Uterine smooth muscle cell (primary cell): ENCODE results near the gene CLDN14. TPM values are rescaled to one million over a fixed set of nuclear protein-coding genes. Genes with fewer than 3 reads are reported as not detected.

Source experiments
- total RNA-seq: library from RNA; depleted of rRNA; stranded (reverse); fragments of >200 nt; gene quantifications from 2 replicates; pipeline ENCODE4 v1.2.3, GENCODE V29; 2014

The CLDN14 gene, protein sequence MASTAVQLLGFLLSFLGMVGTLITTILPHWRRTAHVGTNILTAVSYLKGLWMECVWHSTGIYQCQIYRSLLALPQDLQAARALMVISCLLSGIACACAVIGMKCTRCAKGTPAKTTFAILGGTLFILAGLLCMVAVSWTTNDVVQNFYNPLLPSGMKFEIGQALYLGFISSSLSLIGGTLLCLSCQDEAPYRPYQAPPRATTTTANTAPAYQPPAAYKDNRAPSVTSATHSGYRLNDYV
- total RNA-seq: 0.11 and 0.37 TPM in 2 replicates

DNA sequence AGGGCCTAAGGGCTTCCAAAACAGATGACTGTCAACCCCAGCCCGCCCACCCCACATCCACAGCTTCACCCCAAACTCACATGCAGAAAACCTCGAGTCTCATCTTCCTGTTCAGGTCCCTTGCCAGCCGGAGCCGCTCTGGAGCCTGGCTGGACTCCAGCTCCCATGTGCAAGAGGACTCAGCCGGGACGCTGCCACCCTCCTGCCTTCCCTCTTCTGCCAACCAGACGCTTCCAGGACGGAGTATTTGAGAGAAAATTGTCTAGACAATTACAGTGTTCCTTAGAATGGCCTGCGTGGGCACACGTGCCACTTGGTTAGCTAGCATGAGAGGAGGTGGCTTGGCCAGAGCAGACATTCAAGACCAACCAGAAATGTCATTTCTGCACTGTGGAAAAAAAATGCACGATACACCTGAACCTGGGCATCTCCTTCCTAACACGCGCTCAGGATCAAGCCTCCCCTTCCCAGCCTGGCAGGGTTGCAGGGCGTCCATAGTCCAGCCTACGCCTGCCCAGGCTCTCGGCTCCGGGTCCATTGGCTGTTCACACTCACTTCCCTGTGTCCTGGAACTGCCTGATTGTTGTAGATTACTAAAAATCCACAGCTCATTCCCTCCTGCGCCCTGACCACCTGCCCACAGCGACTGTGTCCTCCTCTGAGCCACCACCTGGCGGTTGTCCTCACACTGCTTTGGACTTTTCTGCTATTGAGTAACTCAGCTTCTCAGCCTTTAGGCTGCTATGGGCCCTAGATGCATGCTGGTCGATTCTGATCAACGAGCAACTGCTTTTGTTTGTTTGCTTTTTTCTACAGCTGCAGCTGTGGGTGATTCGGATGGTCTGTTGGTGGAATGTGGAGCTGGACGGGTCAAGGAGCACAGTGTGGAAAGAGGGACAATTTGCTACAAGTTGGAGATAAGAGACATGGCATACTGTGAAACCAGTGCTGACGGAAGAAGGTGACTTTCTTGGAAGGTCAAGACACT is at the start of gene CLDN14:
Gene CLDN14 (minus strand): TSS at position 708 of the 988 bp plus-strand sequence. CDS start 18,427 bp downstream, outside the sequence.

Other genes with a start within 250 kb of the CLDN14 start
- gene MORC3, start 159.9 kb downstream of the CLDN14 start, total RNA-seq: 53.5 and 59.6 TPM in 2 replicates
- gene CHAF1B, start 94.7 kb downstream of the CLDN14 start, total RNA-seq: 2.5 and 8.9 TPM in 2 replicates
- gene SIM2, start 219.0 kb upstream of the CLDN14 start, total RNA-seq: under 0.01 and 0.62 TPM in 2 replicates